Sigmoid colon (tissue), 4 donors: ENCODE data around the gene CCDC90B.

ENCODE experiments used
- EP300 ChIP-seq, 4 donors: sonication (generic); formaldehyde crosslinking; IDR thresholded peaks; one replicate each; pipeline ENCODE4 v1.6.1; 2017; ENCODE audit warnings: antibody characterized with exemption in 4 of 4
- POLR2A ChIP-seq, 2 donors: fragments of 450-650 bp; IDR thresholded peaks; one replicate each; pipeline ENCODE4 v1.6.1; 2016; ENCODE audit warnings: antibody characterized with exemption in 2 of 2, mild to moderate bottlenecking in 2 of 2, moderate library complexity in 2 of 2
- POLR2AphosphoS5 ChIP-seq, 4 donors: sonication (generic); formaldehyde crosslinking; IDR thresholded peaks; one replicate each; pipeline ENCODE4 v1.6.1; 2017; ENCODE audit warnings: antibody characterized with exemption in 4 of 4
- TF ChIP-seq, protein P1 (sequence below), 4 experiments: fragments of 450-650 bp in 3 of 4; fragments of 200-600 bp in 1 of 4; IDR thresholded peaks; one replicate each; pipeline ENCODE4 v1.5.1; 2016 to 2019; ENCODE audit warnings: antibody characterized with exemption in 4 of 4, mild to moderate bottlenecking in 3 of 4, moderate library complexity in 2 of 4

DNA sequence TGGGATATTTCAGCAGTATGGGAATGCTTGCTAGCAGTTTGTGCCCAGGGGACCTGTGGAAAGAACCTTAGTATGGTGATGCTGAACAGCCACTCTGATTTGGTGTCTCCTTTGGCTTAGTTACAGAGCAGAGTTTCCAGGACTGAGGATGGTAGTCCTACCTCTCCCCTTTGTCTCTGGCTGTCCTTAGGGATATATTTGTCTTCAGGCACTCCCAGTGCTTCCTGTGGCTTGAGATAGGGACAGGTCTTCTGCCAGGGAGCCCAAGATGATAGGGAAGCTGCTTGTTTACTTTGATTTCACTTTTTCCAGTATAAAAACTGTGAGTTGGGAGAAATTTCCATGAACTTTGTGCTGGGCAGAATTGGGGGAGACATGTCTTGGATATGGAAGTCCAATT lies 64.5 kb downstream of the CCDC90B start:
- TF ChIP-seq, protein P1, sequence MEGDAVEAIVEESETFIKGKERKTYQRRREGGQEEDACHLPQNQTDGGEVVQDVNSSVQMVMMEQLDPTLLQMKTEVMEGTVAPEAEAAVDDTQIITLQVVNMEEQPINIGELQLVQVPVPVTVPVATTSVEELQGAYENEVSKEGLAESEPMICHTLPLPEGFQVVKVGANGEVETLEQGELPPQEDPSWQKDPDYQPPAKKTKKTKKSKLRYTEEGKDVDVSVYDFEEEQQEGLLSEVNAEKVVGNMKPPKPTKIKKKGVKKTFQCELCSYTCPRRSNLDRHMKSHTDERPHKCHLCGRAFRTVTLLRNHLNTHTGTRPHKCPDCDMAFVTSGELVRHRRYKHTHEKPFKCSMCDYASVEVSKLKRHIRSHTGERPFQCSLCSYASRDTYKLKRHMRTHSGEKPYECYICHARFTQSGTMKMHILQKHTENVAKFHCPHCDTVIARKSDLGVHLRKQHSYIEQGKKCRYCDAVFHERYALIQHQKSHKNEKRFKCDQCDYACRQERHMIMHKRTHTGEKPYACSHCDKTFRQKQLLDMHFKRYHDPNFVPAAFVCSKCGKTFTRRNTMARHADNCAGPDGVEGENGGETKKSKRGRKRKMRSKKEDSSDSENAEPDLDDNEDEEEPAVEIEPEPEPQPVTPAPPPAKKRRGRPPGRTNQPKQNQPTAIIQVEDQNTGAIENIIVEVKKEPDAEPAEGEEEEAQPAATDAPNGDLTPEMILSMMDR (IDR thresholded peaks at IDR 0.05): no peak
- TF ChIP-seq POLR2AphosphoS5 (IDR thresholded peaks at IDR 0.05): no peak
- no peak for TF ChIP-seq POLR2A (IDR thresholded peaks at IDR 0.05)
- no peak for TF ChIP-seq EP300 (IDR thresholded peaks at IDR 0.05)
